ENCODE data around the gene NELL1.
"Not testable (repeated sequence)": the region's sequence is repeated elsewhere in the genome, so short reads cannot be mapped to it uniquely, and the experiment has no call there.

The NELL1 gene

GRCh38 chr11:21254790-21255189 lies 585.4 kb downstream of the NELL1 start:
- FAIRE-seq, result no peak

GRCh38 chr11:21257461-21257860 lies 588.1 kb downstream of the NELL1 start:
- no peak for FAIRE-seq

GRCh38 chr11:21258414-21258813 lies 589.0 kb downstream of the NELL1 start:
- FAIRE-seq, result no peak

- FAIRE-seq, result no peak
Observed at GRCh38 chr11:21260101-21260500, 590.7 kb downstream of the NELL1 start.

GRCh38 chr11:21262992-21263391 lies 593.6 kb downstream of the NELL1 start:
- FAIRE-seq, result no peak

- no peak for FAIRE-seq
Observed at GRCh38 chr11:21264125-21264524, 594.7 kb downstream of the NELL1 start.

GRCh38 chr11:21268036-21268435 lies 598.6 kb downstream of the NELL1 start:
- no peak for FAIRE-seq

GRCh38 chr11:21272139-21272538 lies 602.8 kb downstream of the NELL1 start:
- FAIRE-seq, result not testable (repeated sequence)

GRCh38 chr11:21278840-21279239 lies 609.5 kb downstream of the NELL1 start:
- FAIRE-seq, result no peak

- FAIRE-seq, result no peak
Observed at GRCh38 chr11:21285104-21285503, 615.7 kb downstream of the NELL1 start.

GRCh38 chr11:21289686-21290085 lies 620.3 kb downstream of the NELL1 start:
- FAIRE-seq, result no peak

- FAIRE-seq, result no peak
Observed at GRCh38 chr11:21295508-21295907, 626.1 kb downstream of the NELL1 start.

GRCh38 chr11:21301981-21302380 lies 632.6 kb downstream of the NELL1 start:
- no peak for FAIRE-seq

GRCh38 chr11:21306739-21307358 lies 637.5 kb downstream of the NELL1 start:
- FAIRE-seq, result no peak

GRCh38 chr11:21307874-21308273 lies 638.5 kb downstream of the NELL1 start:
- FAIRE-seq, result no peak

- FAIRE-seq, result no peak
Observed at GRCh38 chr11:21316591-21316990, 647.2 kb downstream of the NELL1 start.

- no peak for FAIRE-seq
Observed at GRCh38 chr11:21321072-21321471, 651.7 kb downstream of the NELL1 start.

- no peak for FAIRE-seq
Observed at GRCh38 chr11:21321530-21321929, 652.1 kb downstream of the NELL1 start.

- FAIRE-seq, result no peak
Observed at GRCh38 chr11:21323617-21324016, 654.2 kb downstream of the NELL1 start.

GRCh38 chr11:21343204-21343603 lies 673.8 kb downstream of the NELL1 start:
- no peak for FAIRE-seq

- FAIRE-seq, result peak; percentile 83
Observed at GRCh38 chr11:21346361-21346760, 677.0 kb downstream of the NELL1 start.

- FAIRE-seq, result no peak
Observed at GRCh38 chr11:21350613-21351012, 681.2 kb downstream of the NELL1 start.

GRCh38 chr11:21353425-21353824 lies 684.0 kb downstream of the NELL1 start:
- no peak for FAIRE-seq

- no peak for FAIRE-seq
Observed at GRCh38 chr11:21364866-21365624, 695.7 kb downstream of the NELL1 start.

GRCh38 chr11:21369947-21370346 lies 700.6 kb downstream of the NELL1 start:
- FAIRE-seq, result no peak
